Erythroblast (primary cell): ENCODE results near the gene CD300H.

ENCODE experiments used
- GATA1 ChIP-seq: IDR thresholded peaks from 2 replicates; pipeline ENCODE4 v1.6.1; 2011; ENCODE audit warnings: low read depth, mild to moderate bottlenecking, control low read depth, low read length, moderate library complexity
- POLR2A ChIP-seq: IDR thresholded peaks from 2 replicates; pipeline ENCODE4 v1.6.1; 2011; ENCODE audit warnings: mild to moderate bottlenecking, low read length

GRCh38 chr17:74566132-74566753 lies 1.1 kb downstream of the CD300H start:
- no peak for TF ChIP-seq POLR2A
- no peak for TF ChIP-seq GATA1
